ENCODE results near the gene TMEM131. TPM values are rescaled to one million over a fixed set of nuclear protein-coding genes. Genes with fewer than 3 reads are reported as not detected.
A peak's percentile ranks its signal among the peaks of the same experiment; 100 is the strongest.

The TMEM131 gene
- polyA plus RNA-seq, 3 donors: 45.1 to 48.1 (median 46.7) TPM

GRCh38 chr2:97798416-97798815 is 197.3 kb downstream of the TMEM131 start:
- no peak for DNase-seq (ENCODE audit: extremely low read depth in 1 of 11, low read depth in 9 of 11, low spot score in 4 of 11)

DNA sequence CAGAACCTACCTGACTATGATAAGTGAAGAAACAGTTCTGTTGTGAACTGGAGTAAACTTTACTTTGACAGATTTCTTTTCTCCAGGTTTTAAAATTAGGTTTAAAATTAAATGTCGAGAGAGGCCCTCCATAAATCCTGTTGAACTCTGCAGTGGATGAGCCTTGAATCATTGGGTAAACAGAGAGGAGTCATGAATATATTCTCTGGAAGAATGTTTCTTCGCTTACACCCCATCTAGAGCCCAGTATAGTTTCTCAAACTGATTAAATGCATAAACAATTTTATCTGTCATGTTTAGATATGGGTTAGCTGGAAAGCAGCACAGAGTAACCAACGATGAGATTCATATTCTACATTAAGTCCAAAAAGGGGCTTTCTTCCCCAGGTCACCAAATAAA is 198.4 kb downstream of the TMEM131 start:
- no peak for DNase-seq (ENCODE audit: extremely low read depth in 1 of 11, low read depth in 9 of 11, low spot score in 4 of 11)

- no peak for DNase-seq (ENCODE audit: extremely low read depth in 1 of 11, low read depth in 9 of 11, low spot score in 4 of 11)
These were observed 199.2 kb downstream of the TMEM131 start for GRCh38 chr2:97796465-97797126.

- no peak for DNase-seq (ENCODE audit: extremely low read depth in 1 of 11, low read depth in 9 of 11, low spot score in 4 of 11)
These were observed 203.3 kb downstream of the TMEM131 start for GRCh38 chr2:97792416-97792815.

GRCh38 chr2:97788986-97789644 is 206.6 kb downstream of the TMEM131 start:
- DNase-seq (ENCODE audit: extremely low read depth in 1 of 11, low read depth in 9 of 11, low spot score in 4 of 11): no peak

DNA sequence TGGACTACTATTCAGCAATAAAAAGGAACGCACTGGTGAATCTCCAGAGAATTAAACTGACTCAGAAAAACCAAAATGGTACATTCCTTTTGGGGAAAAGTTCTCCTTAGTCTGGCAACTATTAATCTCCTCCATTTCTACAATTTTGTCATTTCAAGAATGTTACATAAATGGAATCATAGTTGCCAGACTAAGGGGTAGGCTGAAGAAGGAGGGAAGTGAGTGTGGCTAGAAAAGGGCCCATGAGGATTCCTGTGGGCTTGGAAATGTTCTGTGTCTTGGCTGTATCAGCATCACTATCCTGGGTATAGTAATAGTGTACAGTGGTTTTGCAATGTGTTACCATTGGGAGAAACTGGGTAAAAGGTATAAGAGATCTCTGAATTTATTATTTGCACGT is 209.9 kb downstream of the TMEM131 start:
- no peak for DNase-seq (ENCODE audit: extremely low read depth in 1 of 11, low read depth in 9 of 11, low spot score in 4 of 11)

GRCh38 chr2:97784953-97785352 is 210.8 kb downstream of the TMEM131 start:
- DNase-seq (ENCODE audit: extremely low read depth in 1 of 11, low read depth in 9 of 11, low spot score in 4 of 11): no peak

GRCh38 chr2:97781981-97782380 is 213.8 kb downstream of the TMEM131 start:
- no peak for DNase-seq (ENCODE audit: extremely low read depth in 1 of 11, low read depth in 9 of 11, low spot score in 4 of 11)

GRCh38 chr2:97779141-97779540 is 216.6 kb downstream of the TMEM131 start:
- DNase-seq (ENCODE audit: extremely low read depth in 1 of 11, low read depth in 9 of 11, low spot score in 4 of 11): no peak

DNA sequence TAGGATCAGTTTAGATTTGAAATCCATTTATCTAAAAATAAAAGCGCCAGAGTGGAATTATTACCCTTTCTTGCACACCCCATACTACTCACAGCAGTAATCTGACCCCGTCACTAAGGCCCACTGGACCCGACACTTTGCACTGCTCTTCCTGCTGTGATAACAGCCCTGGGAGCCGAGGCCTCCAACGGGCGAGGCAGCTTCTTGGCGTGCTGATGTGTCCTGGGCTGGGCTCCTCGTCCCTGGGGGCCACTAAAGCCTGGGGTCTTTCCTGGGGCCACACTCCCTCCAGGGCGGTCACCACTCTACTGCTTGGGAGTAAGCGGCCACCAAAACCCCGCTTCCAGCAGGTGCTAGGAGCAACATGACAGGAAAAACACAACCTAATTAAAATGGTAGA is 220.7 kb downstream of the TMEM131 start:
- DNase-seq (ENCODE audit: extremely low read depth in 1 of 11, low read depth in 9 of 11, low spot score in 4 of 11): no peak

GRCh38 chr2:97774425-97774824 is 221.3 kb downstream of the TMEM131 start:
- peak in 1 of 11 donors; percentile 7 for DNase-seq (ENCODE audit: extremely low read depth in 1 of 11, low read depth in 9 of 11, low spot score in 4 of 11)

GRCh38 chr2:97770445-97770844 is 225.3 kb downstream of the TMEM131 start:
- no peak for DNase-seq (ENCODE audit: extremely low read depth in 1 of 11, low read depth in 9 of 11, low spot score in 4 of 11)

- DNase-seq (ENCODE audit: extremely low read depth in 1 of 11, low read depth in 9 of 11, low spot score in 4 of 11): no peak
These were observed 226.0 kb downstream of the TMEM131 start for GRCh38 chr2:97769711-97770110.

DNA sequence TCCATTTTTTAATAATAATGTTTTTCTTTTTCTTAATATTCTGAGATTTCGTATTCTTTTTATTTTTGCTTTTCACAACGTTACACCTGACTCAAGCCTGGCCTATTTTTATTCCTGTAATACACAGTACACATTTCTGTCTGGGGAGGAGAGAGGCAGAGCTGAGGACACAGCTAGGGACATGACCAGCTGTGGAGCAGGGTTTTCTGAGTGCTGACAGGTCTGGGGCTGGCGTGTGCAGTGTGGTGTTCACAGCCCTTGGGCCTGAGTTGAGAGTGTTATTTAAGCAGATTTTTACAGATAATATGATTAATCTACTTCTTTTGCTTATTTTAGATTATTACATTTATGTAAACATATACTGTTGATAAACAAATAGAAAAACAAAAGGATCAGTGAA is 226.4 kb downstream of the TMEM131 start:
- DNase-seq (ENCODE audit: extremely low read depth in 1 of 11, low read depth in 9 of 11, low spot score in 4 of 11): no peak

DNA sequence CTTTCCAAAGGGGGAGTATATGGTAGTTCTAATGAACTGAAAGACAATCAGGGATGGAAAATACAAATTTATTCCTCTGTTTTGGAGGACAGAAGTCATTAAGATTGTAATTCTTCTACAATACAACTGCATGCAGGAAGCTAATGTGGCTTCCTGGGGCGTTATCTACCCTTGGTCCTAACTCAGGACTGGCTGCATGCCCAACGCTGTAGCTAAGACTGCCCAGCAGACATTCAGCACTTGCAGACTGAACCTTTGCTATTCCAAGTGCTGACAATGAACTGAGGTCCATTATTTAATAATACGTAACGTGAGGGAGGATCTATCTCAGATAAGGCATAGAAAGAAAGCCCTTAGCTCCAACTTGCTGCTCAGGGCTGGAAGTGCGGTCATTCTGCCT is 229.2 kb downstream of the TMEM131 start:
- DNase-seq (ENCODE audit: extremely low read depth in 1 of 11, low read depth in 9 of 11, low spot score in 4 of 11): no peak

DNA sequence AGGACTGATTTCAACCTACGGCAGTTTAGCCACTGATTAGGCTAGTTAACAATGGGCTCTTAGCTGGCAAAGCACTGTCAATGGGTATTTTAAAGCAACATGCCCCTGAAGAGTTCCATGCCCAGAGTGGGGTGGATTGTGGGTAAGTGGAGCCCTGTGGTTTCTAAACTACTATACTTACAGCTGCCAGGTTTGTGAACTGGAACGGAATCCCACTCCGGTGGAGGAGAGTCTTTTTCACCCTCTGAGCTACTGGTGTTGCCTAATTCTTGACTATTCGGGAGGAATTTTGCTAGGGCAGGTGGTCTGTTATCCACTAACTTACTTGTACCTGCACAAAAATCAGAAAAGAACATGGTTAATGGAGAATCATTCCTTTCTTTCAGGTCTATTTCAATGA is 229.8 kb downstream of the TMEM131 start:
- no peak for DNase-seq (ENCODE audit: extremely low read depth in 1 of 11, low read depth in 9 of 11, low spot score in 4 of 11)

GRCh38 chr2:97764559-97765263 is 231.0 kb downstream of the TMEM131 start:
- DNase-seq (ENCODE audit: extremely low read depth in 1 of 11, low read depth in 9 of 11, low spot score in 4 of 11): no peak

DNA sequence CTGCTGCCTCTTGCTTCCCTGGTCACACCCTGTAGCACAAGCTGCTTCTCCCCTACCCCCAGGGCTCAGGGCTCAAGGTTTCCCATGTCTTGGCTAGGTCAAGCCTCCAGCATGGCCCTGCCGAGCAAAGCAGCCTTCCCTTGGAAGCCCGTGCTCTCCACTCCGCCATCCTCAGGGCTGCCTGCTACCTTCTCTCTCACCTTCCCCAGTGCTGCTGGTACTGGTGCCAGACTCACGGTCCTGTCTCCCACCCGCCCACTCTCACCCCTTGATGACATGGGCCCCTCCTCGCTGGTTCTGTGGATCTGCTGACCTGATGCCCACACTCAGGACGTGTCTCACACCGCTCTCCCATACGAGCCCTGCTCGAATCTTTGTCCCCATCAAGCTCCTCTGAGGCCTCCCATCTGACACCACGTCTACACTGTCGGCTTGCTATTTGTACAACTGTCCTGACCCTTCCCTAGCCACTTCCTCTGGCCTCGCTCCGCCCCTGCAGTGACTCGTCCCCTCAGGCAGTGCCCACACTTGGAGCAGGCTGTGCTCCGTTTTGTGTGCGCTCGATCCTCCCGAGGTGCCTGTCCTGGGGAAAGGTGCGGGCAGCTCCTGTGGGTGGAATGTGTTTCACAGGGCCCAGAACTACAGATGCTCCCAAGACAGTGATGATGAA is 232.4 kb downstream of the TMEM131 start:
- no peak for DNase-seq (ENCODE audit: extremely low read depth in 1 of 11, low read depth in 9 of 11, low spot score in 4 of 11)

- no peak for DNase-seq (ENCODE audit: extremely low read depth in 1 of 11, low read depth in 9 of 11, low spot score in 4 of 11)
These were observed 234.6 kb downstream of the TMEM131 start for GRCh38 chr2:97761192-97761591.

DNA sequence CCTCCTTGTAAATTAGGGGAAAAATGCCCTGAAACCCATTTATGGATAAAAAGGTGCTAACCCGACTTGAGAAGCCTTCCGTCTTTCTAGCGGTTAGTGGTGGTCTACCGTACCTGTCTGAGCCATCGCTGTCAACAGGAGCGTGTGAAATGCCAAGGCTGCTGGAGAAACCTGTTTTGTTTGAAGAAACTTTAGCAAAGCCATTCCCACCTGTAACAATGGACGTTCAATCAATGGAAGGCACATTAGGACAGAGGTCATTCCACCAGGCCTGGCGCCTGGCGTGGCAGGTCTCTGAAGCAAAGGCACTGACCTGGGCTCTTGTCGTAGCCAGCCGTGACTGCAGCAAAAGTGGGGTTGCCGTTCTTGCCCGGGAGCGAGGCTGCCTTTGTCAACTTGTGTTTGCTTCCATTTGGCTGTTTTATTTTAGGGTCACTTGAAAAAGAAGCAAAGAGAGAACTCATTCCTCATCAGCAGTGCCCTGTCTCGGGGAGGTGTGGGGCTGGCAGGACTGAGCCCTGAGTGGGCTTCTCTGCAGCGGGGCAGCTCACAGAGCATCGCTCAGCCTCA is 235.2 kb downstream of the TMEM131 start:
- no peak for DNase-seq (ENCODE audit: extremely low read depth in 1 of 11, low read depth in 9 of 11, low spot score in 4 of 11)

Data from renal cortex interstitium (tissue), 11 donors.